Measurements from ENCODE around the gene FIGNL1.
"Not testable (repeated sequence)": the region's sequence is repeated elsewhere in the genome, so short reads cannot be mapped to it uniquely, and the experiment has no call there.

FIGNL1 gene

GRCh38 chr7:50463035-50463434 is 12.9 kb upstream of the FIGNL1 start:
- no peak overlapping the region for H3K9ac ChIP-seq (ENCODE audit: low read length)
- H3K27ac ChIP-seq (ENCODE audit: low read depth, low read length), result no peak overlapping the region
- H3K36me3 ChIP-seq (ENCODE audit: low read length), result no peaks in the 10 kb centered on the region
- H4K20me1 ChIP-seq (ENCODE audit: low read depth, low read length), result no peaks in the 10 kb centered on the region
- H3K4me2 ChIP-seq (ENCODE audit: low read depth, low read length, poor library complexity, severe bottlenecking), result no peak overlapping the region
- no peaks in the 10 kb centered on the region for H3K9me2 ChIP-seq (replicated peaks; ENCODE audit: insufficient read depth, low read length)
- H3K27me3 ChIP-seq (ENCODE audit: low read length), result no peaks in the 10 kb centered on the region
- TF ChIP-seq CTCF (IDR thresholded peaks at IDR 0.05; ENCODE audit: insufficient read depth, low read length, poor library complexity, severe bottlenecking), result no peak
- TF ChIP-seq EZH2phosphoT487 (conservative IDR thresholded peaks at IDR 0.05; ENCODE audit: low read length), result no peak
- no peaks in the 10 kb centered on the region for H3K79me2 ChIP-seq (ENCODE audit: insufficient read depth, low read length)
- no peaks in the 10 kb centered on the region for H3F3A ChIP-seq (ENCODE audit: insufficient read depth)
- no peaks in the 10 kb centered on the region for H3K9me3 ChIP-seq (ENCODE audit: insufficient read depth, low read length)
- H2AFZ ChIP-seq (ENCODE audit: low read depth, low read length, severe bottlenecking), result no peak overlapping the region
- no peak overlapping the region for H3K4me3 ChIP-seq (ENCODE audit: insufficient read depth, low read length, poor library complexity, severe bottlenecking)

- no peaks in the 10 kb centered on the region for H3K36me3 ChIP-seq (ENCODE audit: low read length)
- H3K9me2 ChIP-seq (replicated peaks; ENCODE audit: insufficient read depth, low read length), result no peaks in the 10 kb centered on the region
- H3K79me2 ChIP-seq (ENCODE audit: insufficient read depth, low read length), result no peaks in the 10 kb centered on the region
- H2AFZ ChIP-seq (ENCODE audit: low read depth, low read length, severe bottlenecking), result no peak overlapping the region
- no peak overlapping the region for H3K4me3 ChIP-seq (ENCODE audit: insufficient read depth, low read length, poor library complexity, severe bottlenecking)
- no peak overlapping the region for H3K4me2 ChIP-seq (ENCODE audit: low read depth, low read length, poor library complexity, severe bottlenecking)
- no peak overlapping the region for H3K27ac ChIP-seq (ENCODE audit: low read depth, low read length)
- H4K20me1 ChIP-seq (ENCODE audit: low read depth, low read length), result no peaks in the 10 kb centered on the region
- no peaks in the 10 kb centered on the region for H3K27me3 ChIP-seq (ENCODE audit: low read length)
- TF ChIP-seq CTCF (IDR thresholded peaks at IDR 0.05; ENCODE audit: insufficient read depth, low read length, poor library complexity, severe bottlenecking) (no peak), EZH2phosphoT487 (conservative IDR thresholded peaks at IDR 0.05; ENCODE audit: low read length) (no peak)
- no peaks in the 10 kb centered on the region for H3K9me3 ChIP-seq (ENCODE audit: insufficient read depth, low read length)
- H3K9ac ChIP-seq (ENCODE audit: low read length), result no peak overlapping the region
- H3F3A ChIP-seq (ENCODE audit: insufficient read depth), result no peaks in the 10 kb centered on the region
These were observed 12.2 kb upstream of the FIGNL1 start for GRCh38 chr7:50462361-50462760.

- Histone ChIP-seq H3K9me2 (replicated peaks; ENCODE audit: insufficient read depth, low read length) (no peaks in the 10 kb centered on the region), H3K9me3 (ENCODE audit: insufficient read depth, low read length) (no peaks in the 10 kb centered on the region), H3K9ac (ENCODE audit: low read length) (no peak overlapping the region), H3K27me3 (ENCODE audit: low read length) (no peaks in the 10 kb centered on the region), H3F3A (ENCODE audit: insufficient read depth) (no peaks in the 10 kb centered on the region), H3K79me2 (ENCODE audit: insufficient read depth, low read length) (no peaks in the 10 kb centered on the region), H3K4me2 (ENCODE audit: low read depth, low read length, poor library complexity, severe bottlenecking) (no peak overlapping the region), H3K27ac (ENCODE audit: low read depth, low read length) (no peak overlapping the region), H4K20me1 (ENCODE audit: low read depth, low read length) (no peaks in the 10 kb centered on the region), H3K36me3 (ENCODE audit: low read length) (no peaks in the 10 kb centered on the region), H3K4me3 (ENCODE audit: insufficient read depth, low read length, poor library complexity, severe bottlenecking) (no peak overlapping the region), H2AFZ (ENCODE audit: low read depth, low read length, severe bottlenecking) (no peak overlapping the region)
- TF ChIP-seq EZH2phosphoT487 (conservative IDR thresholded peaks at IDR 0.05; ENCODE audit: low read length) (no peak), CTCF (IDR thresholded peaks at IDR 0.05; ENCODE audit: insufficient read depth, low read length, poor library complexity, severe bottlenecking) (no peak)
These were observed 11.5 kb upstream of the FIGNL1 start for GRCh38 chr7:50461695-50462094.

GRCh38 chr7:50459183-50459582 is 9.0 kb upstream of the FIGNL1 start:
- H3K4me2 ChIP-seq (ENCODE audit: low read depth, low read length, poor library complexity, severe bottlenecking); H3F3A ChIP-seq (ENCODE audit: insufficient read depth); H3K4me3 ChIP-seq (ENCODE audit: insufficient read depth, low read length, poor library complexity, severe bottlenecking); H3K79me2 ChIP-seq (ENCODE audit: insufficient read depth, low read length); H3K27ac ChIP-seq (ENCODE audit: low read depth, low read length); H3K9me3 ChIP-seq (ENCODE audit: insufficient read depth, low read length); H4K20me1 ChIP-seq (ENCODE audit: low read depth, low read length); H2AFZ ChIP-seq (ENCODE audit: low read depth, low read length, severe bottlenecking); H3K27me3 ChIP-seq (ENCODE audit: low read length); H3K36me3 ChIP-seq (ENCODE audit: low read length); H3K9ac ChIP-seq (ENCODE audit: low read length); H3K9me2 ChIP-seq (replicated peaks; ENCODE audit: insufficient read depth, low read length): not testable (repeated sequence)

GRCh38 chr7:50458651-50459050 is 8.5 kb upstream of the FIGNL1 start:
- not testable (repeated sequence) for H3K79me2 ChIP-seq (ENCODE audit: insufficient read depth, low read length); H3K27ac ChIP-seq (ENCODE audit: low read depth, low read length); H3K36me3 ChIP-seq (ENCODE audit: low read length); H3K9me2 ChIP-seq (replicated peaks; ENCODE audit: insufficient read depth, low read length); H3F3A ChIP-seq (ENCODE audit: insufficient read depth); H3K9ac ChIP-seq (ENCODE audit: low read length); H3K9me3 ChIP-seq (ENCODE audit: insufficient read depth, low read length); H3K4me2 ChIP-seq (ENCODE audit: low read depth, low read length, poor library complexity, severe bottlenecking); H2AFZ ChIP-seq (ENCODE audit: low read depth, low read length, severe bottlenecking); H3K27me3 ChIP-seq (ENCODE audit: low read length); H3K4me3 ChIP-seq (ENCODE audit: insufficient read depth, low read length, poor library complexity, severe bottlenecking); H4K20me1 ChIP-seq (ENCODE audit: low read depth, low read length)

All from SU-DHL-6 (cell line).